Measurements from ENCODE around the gene MCF2L.
"Not testable (repeated sequence)": the region's sequence is repeated elsewhere in the genome, so short reads cannot be mapped to it uniquely, and the experiment has no call there.

MCF2L gene

DNA sequence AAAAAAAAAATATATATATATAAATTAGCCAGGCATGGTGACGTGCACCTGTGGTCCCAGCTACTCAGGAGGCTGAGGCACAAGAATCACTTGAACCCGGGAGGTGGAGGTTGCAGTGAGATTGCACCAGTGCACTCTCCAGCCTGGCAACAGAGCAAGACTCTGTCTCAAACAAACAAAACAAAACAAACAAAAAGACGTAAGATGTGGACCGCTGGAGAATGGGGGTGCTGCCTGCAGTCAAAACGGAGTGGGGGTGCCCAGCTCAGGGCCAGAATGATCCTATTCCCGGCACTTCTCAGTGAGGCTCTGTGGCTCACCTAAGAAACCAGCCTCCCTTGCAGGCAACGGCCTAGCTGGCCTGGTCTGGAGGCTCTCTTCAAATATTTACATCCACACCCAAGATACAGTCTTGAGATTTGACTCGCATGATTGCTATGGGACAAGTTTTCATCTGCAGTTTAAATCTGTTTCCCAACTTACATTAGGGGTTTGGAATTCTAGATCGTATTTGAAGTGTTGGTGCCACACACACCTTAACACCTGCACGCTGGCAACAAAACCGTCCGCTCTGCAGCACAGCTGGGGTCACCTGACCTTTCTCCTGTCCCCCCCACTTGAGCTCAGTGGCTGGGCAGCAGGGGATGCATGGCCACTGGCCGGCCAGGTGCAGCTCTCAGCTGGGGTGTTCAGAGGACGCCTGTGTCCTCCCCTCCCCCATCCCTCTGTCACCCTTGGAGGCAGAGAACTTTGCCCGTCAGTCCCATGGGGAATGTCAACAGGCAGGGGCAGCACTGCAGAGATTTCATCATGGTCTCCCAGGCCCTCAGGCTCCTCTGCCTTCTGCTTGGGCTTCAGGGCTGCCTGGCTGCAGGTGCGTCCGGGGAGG, 136.3 kb downstream of the MCF2L start, which contains the start of gene F7:
F7 (plus strand) TSS at position 760 of the 889 bp plus-strand sequence; CDS start at position 811, 51 bp downstream.
- DNase-seq (ENCODE audit: insufficient read length, low spot score) (no peak), FAIRE-seq (no peak)

- DNase-seq (ENCODE audit: insufficient read length, low spot score): no peak
- FAIRE-seq: no peak
Observed at GRCh38 chr13:113105921-113106452, 137.0 kb downstream of the MCF2L start.

DNA sequence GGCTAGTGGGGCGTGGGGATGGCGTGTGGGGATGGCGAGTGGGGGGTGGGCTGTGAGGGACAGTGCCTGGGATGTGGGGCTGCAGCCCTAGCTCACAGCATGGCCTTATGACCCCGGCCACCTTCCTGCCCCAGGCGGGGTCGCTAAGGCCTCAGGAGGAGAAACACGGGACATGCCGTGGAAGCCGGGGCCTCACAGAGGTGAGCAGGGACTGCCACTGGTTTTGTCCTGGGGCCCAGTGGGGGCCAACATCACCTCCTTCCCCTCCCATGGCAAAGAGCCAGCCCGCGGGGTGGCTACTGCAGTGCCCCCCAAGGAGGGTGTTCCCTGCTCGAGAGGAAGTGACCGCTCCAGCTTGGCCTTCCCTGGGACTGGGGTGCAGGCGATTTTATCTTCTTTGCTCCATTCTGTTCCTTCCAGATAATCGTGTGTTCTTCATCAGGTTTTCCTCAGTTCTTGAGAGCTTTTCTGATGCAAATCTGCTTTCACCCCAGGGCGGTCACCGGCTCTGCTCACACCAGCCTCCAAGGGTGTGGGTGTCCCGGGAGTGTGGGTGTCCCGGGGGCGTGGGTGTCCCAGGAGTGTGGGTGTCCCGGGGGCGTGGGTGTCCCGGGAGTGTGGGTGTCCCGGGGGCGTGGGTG, 137.8 kb downstream of the MCF2L start:
- FAIRE-seq (no peak), DNase-seq (ENCODE audit: insufficient read length, low spot score) (no peak)

GRCh38 chr13:113108521-113108920, 139.5 kb downstream of the MCF2L start:
- DNase-seq (ENCODE audit: insufficient read length, low spot score); FAIRE-seq: not testable (repeated sequence)

GRCh38 chr13:113109151-113110047, 140.4 kb downstream of the MCF2L start:
- FAIRE-seq (no peak), DNase-seq (ENCODE audit: insufficient read length, low spot score) (no peak)

DNA sequence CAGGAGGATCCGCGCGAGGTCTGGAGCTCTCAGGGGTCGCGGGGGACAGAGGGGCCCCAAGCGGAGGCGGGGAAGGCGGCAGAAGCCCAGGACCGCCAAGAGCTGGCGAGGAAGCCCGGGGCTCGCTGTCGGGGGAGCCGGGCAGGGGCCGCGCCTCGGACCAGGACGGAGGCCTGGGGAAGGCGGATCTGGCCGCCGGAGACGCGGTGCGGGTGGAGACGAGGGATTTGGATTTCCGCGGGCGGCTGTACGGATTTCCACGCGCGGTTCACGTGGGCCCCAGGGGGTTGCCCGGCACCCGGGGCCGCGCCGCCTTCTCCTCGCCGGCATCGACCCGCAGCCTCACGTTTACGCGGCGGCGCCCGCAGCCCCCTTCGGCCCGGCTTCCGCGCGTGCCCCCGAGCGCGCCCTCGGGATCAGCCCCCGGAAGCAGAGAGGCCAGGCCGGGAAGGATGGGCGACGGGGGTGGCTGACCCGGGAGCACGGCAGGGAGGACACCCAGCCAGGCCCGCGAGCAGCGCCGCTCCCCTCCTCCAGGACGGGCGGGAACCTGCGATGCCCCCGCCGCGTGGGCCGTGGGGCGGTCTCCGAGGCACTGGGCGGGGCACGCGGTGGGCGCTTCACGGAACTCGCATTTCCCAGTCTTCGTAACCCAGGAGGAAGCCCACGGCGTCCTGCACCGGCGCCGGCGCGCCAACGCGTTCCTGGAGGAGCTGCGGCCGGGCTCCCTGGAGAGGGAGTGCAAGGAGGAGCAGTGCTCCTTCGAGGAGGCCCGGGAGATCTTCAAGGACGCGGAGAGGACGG, 141.2 kb downstream of the MCF2L start:
- FAIRE-seq (no peak), DNase-seq (ENCODE audit: insufficient read length, low spot score) (no peak)

DNA sequence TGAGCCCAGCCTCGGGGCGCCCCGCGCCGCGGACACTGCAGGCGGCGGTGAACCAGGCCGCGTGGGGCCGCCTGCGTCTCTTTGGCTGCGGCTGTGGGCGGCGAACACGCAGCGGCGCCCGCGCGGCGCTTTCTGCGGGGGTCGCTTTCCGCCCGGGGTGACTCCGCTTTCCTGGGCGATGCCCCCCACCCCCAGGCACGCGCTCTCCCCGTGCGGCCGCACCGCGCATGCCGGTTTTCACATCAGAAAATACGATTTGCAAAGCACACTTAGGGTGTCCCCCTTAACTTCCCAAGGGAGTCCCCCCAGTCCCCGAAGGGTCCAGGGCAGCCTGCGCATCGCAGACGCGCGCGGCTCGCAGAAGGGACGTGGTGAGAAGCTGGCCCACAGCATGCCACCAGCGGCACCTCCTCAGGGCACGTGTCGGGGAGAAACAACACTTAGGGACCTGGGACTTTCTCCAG, 141.9 kb downstream of the MCF2L start:
- DNase-seq (ENCODE audit: insufficient read length, low spot score) (no peak), FAIRE-seq (no peak)

DNA sequence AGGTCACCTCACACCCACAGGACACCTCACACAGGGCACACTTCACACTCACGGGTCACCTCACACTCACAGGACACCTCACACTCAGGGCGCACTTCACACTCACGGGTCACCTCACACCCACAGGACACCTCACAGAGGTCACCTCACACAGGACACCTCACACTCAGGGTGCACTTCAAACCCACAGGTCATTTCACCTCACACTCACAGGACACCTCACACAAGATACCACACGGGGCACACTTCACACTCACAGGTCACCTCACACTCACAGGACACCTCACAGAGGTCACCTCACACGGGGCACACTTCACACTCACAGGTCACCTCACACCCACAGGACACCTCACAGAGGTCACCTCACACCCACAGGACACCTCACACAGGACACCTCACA, 142.8 kb downstream of the MCF2L start:
- not testable (repeated sequence) for DNase-seq (ENCODE audit: insufficient read length, low spot score); FAIRE-seq

DNA sequence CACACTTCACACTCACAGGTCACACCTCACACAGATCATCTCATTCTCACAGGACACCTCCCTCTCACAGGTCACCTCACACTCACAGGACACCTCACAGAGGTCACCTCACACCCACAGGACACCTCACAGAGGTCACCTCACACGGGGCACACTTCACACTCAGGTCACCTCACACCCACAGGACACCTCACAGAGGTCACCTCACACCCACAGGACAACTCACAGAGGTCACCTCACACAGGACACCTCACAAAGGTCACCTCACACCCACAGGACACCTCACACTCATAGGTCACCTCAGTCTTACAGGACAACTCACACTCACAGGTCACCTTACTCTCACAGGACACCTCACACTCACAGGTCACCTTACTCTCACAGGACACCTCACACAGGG, 143.5 kb downstream of the MCF2L start:
- DNase-seq (ENCODE audit: insufficient read length, low spot score); FAIRE-seq: not testable (repeated sequence)

DNA sequence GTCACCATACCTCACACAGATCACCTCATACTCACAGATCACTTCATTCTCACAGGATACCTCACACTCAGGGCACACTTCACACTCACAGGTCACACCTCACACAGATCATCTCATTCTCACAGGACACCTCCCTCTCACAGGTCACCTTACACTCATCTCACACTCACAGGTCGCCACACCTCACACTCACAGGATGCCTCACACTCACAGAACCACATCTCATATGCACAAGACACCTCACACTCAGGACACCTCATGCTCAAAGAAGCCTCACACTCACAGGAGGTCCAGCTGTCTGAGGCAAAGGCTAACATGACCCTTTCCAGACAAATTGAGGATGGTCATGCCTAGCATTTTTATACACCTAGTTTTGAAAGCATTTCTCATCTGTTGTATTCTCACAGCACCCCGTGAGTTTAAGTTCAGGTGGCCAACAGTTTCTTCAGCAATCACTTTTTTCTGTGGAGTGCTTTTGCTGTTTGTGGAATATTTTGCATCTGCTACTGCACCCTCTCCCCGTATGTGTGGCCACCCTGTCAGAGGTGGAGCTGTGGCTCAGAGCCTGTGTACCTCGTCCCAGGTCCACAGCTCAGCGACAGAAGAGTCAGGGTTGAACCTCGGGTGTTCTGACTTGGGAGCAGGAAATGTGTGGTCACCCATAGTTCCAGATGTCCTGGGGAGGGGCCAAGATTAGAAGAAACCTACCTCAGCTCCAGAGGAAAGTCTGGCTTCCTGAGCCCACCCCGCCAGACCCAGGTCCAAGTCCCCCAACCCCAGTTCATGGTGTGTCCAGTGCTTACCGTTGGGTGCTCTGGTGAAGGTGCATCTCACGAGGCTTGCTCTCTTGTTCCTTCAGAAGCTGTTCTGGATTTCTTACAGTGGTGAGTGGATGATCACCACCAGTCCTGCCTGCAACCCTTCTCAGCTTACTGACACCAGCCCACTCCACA, 144.2 kb downstream of the MCF2L start:
- DNase-seq (ENCODE audit: insufficient read length, low spot score) (no peak), FAIRE-seq (no peak)

DNA sequence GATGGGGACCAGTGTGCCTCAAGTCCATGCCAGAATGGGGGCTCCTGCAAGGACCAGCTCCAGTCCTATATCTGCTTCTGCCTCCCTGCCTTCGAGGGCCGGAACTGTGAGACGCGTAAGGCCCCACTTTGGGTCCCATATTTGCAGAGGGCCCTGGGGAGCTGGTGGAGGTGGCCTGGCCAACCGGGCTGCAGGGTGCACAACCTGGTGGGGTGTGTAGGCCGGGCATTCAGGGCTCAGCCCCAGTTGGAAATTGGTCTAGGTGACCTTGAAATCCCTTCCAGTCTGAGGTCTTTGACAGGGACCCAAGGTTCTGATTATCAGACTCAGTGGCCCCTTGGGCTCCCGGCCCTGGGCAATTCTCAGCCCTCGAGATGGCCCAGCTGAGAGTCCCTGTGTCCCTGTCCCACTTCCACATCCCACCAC, 144.8 kb downstream of the MCF2L start:
- FAIRE-seq (no peak), DNase-seq (ENCODE audit: insufficient read length, low spot score) (no peak)

GRCh38 chr13:113114511-113115362, 145.7 kb downstream of the MCF2L start:
- FAIRE-seq (no peak), DNase-seq (ENCODE audit: insufficient read length, low spot score) (no peak)

GRCh38 chr13:113115363-113116205, 146.6 kb downstream of the MCF2L start:
- no peak for DNase-seq (ENCODE audit: insufficient read length, low spot score)
- no peak for FAIRE-seq

DNA sequence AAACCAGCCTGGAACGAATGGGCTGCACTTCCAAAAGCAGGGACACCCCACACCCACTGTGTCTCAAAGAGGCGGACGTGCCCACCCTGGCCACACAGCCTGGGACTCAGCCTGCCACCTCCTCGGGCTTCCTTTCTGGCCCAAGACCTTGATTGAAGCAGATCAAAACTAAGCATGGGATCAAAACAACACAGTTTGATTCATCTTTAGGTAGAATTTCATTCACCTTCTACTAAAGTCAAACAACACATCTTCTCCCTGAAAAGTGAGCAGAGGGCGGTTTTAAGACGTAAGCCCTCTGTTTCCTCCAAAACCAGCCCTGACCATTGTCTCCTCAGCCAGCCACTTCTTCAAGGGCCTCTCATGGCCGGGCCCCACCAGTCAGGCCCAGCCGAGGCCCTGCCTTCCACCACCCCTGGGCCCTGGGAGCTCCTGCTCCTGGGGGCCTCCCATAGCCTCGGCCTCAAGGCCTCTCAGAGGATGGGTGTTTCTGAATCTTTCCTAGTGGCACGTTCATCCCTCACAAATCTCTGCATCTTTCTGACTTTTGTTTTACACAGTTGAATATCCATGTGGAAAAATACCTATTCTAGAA, 147.3 kb downstream of the MCF2L start:
- DNase-seq (ENCODE audit: insufficient read length, low spot score): no peak
- no peak for FAIRE-seq

DNA sequence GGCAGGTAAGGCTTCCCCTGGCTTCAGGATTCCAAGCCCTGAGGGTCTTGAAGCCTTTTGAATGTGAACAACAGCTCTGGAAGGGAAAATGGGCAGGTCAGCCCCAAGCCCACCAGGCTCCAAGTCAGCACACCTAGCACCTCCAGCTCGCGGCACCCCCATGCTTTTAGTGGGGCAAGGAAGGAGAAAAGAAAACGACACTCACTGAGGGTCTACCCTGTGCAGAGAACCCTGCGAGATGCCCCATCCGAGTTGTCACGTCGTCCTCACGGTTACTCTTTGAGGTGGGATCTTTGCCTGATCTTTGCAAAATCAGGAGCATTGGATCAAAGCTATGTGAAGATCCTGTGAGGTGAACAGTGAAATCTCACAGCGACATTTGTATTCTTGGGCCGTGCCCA, 147.9 kb downstream of the MCF2L start:
- FAIRE-seq (no peak), DNase-seq (ENCODE audit: insufficient read length, low spot score) (no peak)

DNA sequence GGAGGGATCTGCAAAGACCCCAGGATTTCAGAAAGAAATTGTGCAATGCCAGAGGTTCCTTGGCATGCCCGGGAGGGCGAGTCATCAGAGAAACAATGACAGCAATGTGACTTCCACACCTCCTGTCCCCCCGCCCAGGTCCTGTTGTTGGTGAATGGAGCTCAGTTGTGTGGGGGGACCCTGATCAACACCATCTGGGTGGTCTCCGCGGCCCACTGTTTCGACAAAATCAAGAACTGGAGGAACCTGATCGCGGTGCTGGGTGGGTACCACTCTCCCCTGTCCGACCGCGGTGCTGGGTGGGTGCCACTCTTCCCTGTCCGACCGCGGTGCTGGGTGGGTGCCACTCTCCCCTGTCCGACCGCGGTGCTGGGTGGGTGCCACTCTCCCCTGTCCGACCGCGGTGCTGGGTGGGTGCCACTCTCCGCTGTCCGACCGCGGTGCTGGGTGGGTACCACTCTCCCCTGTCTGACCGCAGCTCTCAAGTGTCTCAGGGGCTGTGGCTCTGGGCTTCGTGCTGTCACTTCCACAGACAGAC, 148.4 kb downstream of the MCF2L start:
- DNase-seq (ENCODE audit: insufficient read length, low spot score): no peak
- FAIRE-seq: no peak

Measured in GM19239 (cell line).